Nephron progenitor cell (in vitro differentiated cells): Measurements from ENCODE around the gene JARID2.
"Not testable (repeated sequence)": the region's sequence is repeated elsewhere in the genome, so short reads cannot be mapped to it uniquely, and the experiment has no call there.

Experiments
- DNase-seq: peaks from one replicate; pipeline ENCODE4 v3.0.0; 2021
- H3K27ac Mint-ChIP-seq: 2 replicates; pipeline ENCODE4 v1.8.0; 2021; ENCODE audit warnings: mild to moderate bottlenecking, moderate library complexity, mixed read lengths
- H3K27me3 Mint-ChIP-seq: 2 replicates; pipeline ENCODE4 v1.8.0; 2021; ENCODE audit warnings: mild to moderate bottlenecking, low read depth, mixed read lengths; ENCODE audit not compliant: poor library complexity
- H3K36me3 Mint-ChIP-seq: 2 replicates; pipeline ENCODE4 v1.8.0; 2021; ENCODE audit warnings: low read depth, mixed read lengths
- H3K4me1 Mint-ChIP-seq: 2 replicates; pipeline ENCODE4 v1.8.0; 2021; ENCODE audit warnings: mixed read lengths
- H3K4me3 Mint-ChIP-seq: 2 replicates; pipeline ENCODE4 v1.8.0; 2021; ENCODE audit warnings: mild to moderate bottlenecking, moderate library complexity, mixed read lengths
- H3K9me3 Mint-ChIP-seq: 2 replicates; pipeline ENCODE4 v1.8.0; 2021; ENCODE audit warnings: mild to moderate bottlenecking, moderate library complexity, mixed read lengths
- CTCF ChIP-seq: fragments of 200-600 bp; sonication (generic); IDR thresholded peaks from 2 replicates; pipeline ENCODE4 v1.5.0; 2021; ENCODE audit warnings: antibody characterized with exemption

JARID2 gene

GRCh38 chr6:15538106-15538505 is 292.2 kb downstream of the JARID2 start:
- no peak for DNase-seq
- Mint-ChIP-seq H3K9me3 (peaks cover 24% of the 10 kb centered on the region), H3K4me3 (no peak overlapping the region), H3K27ac (no peak overlapping the region), H3K36me3 (peaks cover 43% of the 10 kb centered on the region), H3K27me3 (peaks cover 4% of the 10 kb centered on the region), H3K4me1 (no peaks in the 10 kb centered on the region)
- no peak for TF ChIP-seq CTCF

- TF ChIP-seq CTCF = no peak
- Mint-ChIP-seq H3K4me3 (no peak overlapping the region), H3K27me3 (peaks cover 4% of the 10 kb centered on the region), H3K36me3 (peaks cover 41% of the 10 kb centered on the region), H3K4me1 (no peaks in the 10 kb centered on the region), H3K9me3 (peaks cover 31% of the 10 kb centered on the region), H3K27ac (no peak overlapping the region)
- DNase-seq = no peak
These were observed 293.1 kb downstream of the JARID2 start for GRCh38 chr6:15538766-15539495.

GRCh38 chr6:15539722-15540270 is 293.9 kb downstream of the JARID2 start:
- Mint-ChIP-seq H3K4me1 (no peaks in the 10 kb centered on the region), H3K36me3 (peaks cover 41% of the 10 kb centered on the region), H3K27ac (peak overlapping the region; percentile 92), H3K4me3 (no peak overlapping the region), H3K27me3 (peaks cover 4% of the 10 kb centered on the region), H3K9me3 (peaks cover 34% of the 10 kb centered on the region)
- TF ChIP-seq CTCF = no peak
- DNase-seq = no peak

GRCh38 chr6:15543332-15543917 is 297.6 kb downstream of the JARID2 start:
- not testable (repeated sequence) for DNase-seq, H3K4me1 Mint-ChIP-seq, H3K4me3 Mint-ChIP-seq, H3K27me3 Mint-ChIP-seq, H3K27ac Mint-ChIP-seq
- Mint-ChIP-seq H3K9me3 (peaks cover 17% of the 10 kb centered on the region), H3K36me3 (peaks cover 23% of the 10 kb centered on the region)

GRCh38 chr6:15544321-15544900 is 298.5 kb downstream of the JARID2 start:
- no peak for DNase-seq
- Mint-ChIP-seq H3K27ac (no peak overlapping the region), H3K36me3 (peaks cover 13% of the 10 kb centered on the region), H3K9me3 (peaks cover 9% of the 10 kb centered on the region), H3K27me3 (peaks cover 4% of the 10 kb centered on the region), H3K4me1 (no peaks in the 10 kb centered on the region), H3K4me3 (no peak overlapping the region)
- no peak for TF ChIP-seq CTCF

- Mint-ChIP-seq H3K9me3 (peaks cover 9% of the 10 kb centered on the region), H3K27ac (no peak overlapping the region), H3K4me3 (no peak overlapping the region), H3K36me3 (peaks cover 8% of the 10 kb centered on the region), H3K4me1 (peaks cover 17% of the 10 kb centered on the region), H3K27me3 (no peaks in the 10 kb centered on the region)
- DNase-seq = no peak
- TF ChIP-seq CTCF = no peak
These were observed 300.7 kb downstream of the JARID2 start for GRCh38 chr6:15546591-15546990.
